GM21381 (cell line): ENCODE measurements around the gene REM2.

Experiments
- ATAC-seq: cut with Tn5 transposase; IDR thresholded peaks from one replicate; pipeline ENCODE4 v1.9.1; 2021; ENCODE audit warnings: mild to moderate bottlenecking, moderate library complexity; ENCODE audit not compliant: unreplicated experiment

The REM2 gene

DNA sequence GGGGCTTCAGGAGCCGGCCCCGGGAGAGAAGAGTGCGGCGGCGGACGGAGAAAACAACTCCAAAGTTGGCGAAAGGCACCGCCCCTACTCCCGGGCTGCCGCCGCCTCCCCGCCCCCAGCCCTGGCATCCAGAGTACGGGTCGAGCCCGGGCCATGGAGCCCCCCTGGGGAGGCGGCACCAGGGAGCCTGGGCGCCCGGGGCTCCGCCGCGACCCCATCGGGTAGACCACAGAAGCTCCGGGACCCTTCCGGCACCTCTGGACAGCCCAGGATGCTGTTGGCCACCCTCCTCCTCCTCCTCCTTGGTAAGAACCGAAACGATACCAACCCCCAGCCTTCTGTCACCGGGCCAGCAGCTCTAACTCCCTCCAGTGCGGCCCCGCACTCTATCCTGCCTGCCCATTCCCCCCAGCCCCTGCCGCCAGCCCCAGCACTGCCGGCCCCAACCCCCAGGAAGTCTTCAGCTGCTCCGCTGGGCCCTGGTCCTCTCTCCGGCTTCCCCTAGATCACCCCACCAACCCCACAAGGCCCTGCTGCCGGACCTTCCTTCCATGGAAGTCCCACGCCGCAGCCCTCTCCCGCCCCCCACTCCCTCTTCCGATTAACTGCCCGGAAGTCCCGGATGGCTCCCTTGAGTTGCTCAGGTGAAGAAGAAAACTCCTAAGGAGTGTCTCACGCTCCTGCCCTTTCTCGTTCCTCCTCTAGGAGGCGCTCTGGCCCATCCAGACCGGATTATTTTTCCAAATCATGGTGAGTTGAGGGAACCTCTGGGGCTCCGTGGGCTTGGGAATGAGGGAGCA, 10.8 kb upstream of the REM2 start:
- peak; percentile 25 for ATAC-seq

- no peak for ATAC-seq
These were observed 10.0 kb upstream of the REM2 start for GRCh38 chr14:22872833-22873520.

GRCh38 chr14:22875003-22875747, 7.8 kb upstream of the REM2 start:
- ATAC-seq, result no peak

DNA sequence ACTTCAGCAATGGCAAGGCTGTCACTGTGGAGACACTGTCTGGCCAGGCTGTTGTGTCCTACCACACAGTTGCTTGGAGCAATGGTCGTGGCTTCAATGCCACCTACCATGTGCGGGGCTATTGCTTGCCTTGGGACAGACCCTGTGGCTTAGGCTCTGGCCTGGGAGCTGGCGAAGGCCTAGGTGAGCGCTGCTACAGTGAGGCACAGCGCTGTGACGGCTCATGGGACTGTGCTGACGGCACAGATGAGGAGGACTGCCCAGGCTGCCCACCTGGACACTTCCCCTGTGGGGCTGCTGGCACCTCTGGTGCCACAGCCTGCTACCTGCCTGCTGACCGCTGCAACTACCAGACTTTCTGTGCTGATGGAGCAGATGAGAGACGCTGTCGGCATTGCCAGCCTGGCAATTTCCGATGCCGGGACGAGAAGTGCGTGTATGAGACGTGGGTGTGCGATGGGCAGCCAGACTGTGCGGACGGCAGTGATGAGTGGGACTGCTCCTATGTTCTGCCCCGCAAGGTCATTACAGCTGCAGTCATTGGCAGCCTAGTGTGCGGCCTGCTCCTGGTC, 7.2 kb upstream of the REM2 start:
- ATAC-seq, result no peak

- no peak for ATAC-seq
These were observed 6.0 kb upstream of the REM2 start for GRCh38 chr14:22877000-22877501.

DNA sequence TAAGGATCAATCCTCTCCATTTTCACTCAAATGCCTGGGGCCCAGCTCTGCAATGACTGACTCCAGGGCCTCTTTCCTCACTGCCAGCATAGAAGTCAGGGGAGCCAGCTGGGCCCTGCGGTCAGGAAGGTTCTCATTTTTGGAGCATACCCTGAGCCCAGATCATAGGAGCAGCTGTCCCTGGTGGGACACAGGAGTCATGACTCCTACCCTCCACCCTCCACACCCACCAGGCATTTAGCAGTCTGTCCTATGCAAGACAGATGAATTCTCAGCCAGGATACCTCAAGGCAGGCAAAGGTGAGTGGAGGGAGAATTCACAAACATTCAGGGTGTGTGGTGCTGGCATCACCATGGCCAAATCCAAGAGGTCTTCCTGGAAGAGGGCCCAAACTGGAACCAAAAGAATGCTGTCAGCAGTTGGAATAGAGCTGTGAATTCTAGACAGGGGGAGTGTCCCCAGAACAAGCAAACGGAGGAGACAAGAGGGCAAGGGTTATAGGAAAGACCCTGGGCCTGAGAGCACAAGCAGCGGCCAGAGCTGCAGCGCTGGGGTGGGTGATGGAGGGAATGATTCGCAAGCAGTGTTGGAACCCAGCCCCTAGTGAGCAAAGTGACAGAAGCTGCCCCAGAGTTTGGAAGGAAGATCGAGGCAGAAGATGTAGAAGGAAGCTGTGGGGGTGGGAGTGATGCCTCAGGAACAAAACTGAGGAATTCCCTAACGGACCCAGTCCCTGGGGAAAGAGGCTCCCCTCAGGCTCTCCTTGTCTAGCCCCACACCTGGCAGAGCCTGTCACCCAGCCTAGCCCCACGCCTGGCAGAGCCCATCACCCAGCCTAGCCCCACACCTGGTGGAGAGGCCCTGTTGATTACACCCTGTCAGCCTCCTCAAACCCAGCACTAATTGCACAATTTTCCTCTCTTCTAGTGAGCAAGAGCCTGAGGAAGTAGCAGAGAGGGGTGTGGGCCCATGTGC, 4.5 kb upstream of the REM2 start:
- no peak for ATAC-seq

DNA sequence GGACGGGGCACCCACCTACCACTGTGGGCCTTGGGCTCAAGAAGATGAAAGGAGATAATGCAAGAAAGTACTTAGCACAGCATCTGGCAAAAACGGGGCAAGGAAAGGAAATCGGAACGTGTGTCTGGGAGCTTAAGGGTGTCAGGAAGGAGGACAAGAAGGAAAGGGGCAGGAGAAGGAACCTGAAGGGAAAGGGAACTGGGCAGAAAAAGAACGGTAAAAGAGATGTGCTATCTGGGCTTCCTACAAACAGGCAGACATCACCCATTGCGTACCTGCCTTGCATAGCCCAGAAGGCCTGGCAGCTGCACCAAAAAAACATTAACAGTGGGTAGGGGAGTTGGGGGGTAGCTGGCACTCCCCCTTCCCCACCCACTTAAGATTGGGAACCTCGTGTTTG, 958 bp upstream of the REM2 start:
- no peak for ATAC-seq

DNA sequence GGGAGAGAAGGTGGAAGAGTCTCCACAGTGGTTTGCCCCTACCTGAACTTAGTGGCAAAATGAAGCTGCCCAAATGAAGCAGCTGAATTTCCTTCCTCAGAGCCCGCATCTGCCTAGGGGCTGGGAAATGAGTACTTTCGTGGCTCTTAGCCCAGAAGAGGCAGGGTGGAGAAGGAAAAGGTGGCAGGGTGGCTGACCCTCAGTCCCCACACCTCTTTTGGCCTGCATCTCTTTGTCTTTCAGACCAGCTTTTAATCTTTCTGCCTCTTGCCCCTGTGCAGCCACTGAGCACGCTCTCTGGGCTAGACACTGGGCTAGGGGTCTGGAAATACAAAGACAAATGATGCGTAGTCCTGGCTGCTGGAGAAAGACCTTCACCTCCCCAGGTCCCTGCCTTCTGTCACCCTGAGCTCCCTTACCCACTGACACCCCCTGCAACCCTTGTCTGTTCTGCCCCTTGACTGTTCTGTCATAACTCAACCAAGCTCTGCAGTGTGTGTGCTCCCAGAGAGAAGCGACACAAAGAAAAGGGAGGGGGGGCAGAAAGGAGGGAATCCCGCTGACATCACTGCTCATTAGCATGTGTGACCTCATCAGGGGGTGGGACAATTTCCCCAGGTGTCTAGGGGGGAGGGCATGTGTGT, 371 bp upstream of the REM2 start:
- no peak for ATAC-seq

- no peak for ATAC-seq
These were observed 1.2 kb downstream of the REM2 start for GRCh38 chr14:22884076-22884737.

- ATAC-seq, result no peak
These were observed 1.9 kb downstream of the REM2 start for GRCh38 chr14:22884738-22885523.

GRCh38 chr14:22885975-22886374, 3.0 kb downstream of the REM2 start:
- no peak for ATAC-seq

- peak; percentile 52 for ATAC-seq
These were observed 3.7 kb downstream of the REM2 start for GRCh38 chr14:22886500-22887259.

GRCh38 chr14:22887260-22887989, 4.4 kb downstream of the REM2 start:
- peak; percentile 37 for ATAC-seq

DNA sequence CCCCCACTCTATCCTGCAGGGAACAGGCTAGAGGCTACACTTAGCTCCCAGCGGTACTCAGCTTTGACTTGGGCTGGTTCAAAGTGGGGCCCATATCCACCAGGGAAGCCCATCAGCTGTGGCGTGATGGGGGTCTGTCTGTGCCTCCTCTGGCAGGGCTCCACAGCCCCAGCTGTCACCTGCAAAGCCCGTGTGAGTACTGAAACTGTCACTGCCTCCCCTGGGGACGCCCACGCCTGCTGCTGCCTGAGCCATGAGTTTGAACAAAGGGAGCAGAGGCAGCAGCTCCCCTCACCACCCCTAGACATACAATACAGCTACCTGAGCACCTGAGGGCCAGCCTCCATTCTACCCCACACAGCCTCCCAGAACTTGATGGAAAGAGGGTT, 5.0 kb downstream of the REM2 start:
- peak; percentile 42 for ATAC-seq

DNA sequence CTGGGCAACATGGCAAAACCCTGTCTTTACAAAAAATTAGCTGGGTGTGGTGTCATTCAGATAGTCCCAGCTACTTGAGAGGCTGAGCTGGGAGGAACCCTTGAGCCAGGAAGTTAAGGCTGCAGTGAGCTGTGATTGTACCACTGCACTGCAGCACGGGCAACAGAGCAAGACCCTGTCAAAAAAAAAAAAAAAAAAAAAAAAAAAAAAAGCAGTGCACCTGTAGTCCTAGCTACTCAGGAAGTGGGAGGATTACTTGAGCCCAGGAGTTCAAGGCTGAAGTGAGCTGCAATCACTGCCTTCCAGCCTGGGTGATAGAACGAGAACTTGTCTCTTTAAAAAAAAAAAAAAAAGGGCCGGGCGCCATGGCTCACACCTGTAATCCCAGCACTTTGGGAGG, 5.6 kb downstream of the REM2 start:
- no peak for ATAC-seq

- no peak for ATAC-seq
These were observed 7.4 kb downstream of the REM2 start for GRCh38 chr14:22890416-22890815.

DNA sequence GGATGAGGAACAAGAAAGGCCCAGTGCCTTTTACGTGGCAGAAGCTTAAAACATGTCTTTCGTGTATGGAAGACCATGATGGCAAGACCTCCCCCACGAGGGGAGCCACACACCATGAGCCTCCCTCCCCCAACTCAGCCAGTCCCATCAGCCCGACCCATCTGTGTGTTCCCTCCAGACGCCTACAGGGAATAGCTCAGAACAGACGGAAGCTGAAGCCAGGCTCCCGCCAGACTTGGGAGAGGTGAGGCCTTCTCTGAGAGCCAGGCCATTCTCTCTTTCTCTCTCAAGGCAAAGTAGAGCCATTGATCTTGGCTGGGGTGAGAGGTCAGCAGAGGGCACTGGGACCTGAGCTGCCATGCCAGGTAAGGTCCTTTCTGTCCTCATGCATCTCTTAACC, 9.5 kb downstream of the REM2 start:
- no peak for ATAC-seq
